ENCODE results near the gene MYBL2. TPM values are rescaled to one million over a fixed set of nuclear protein-coding genes. Genes with fewer than 3 reads are reported as not detected.

The MYBL2 gene
- total RNA-seq, 4 donors from 2014 or later: not detected

GRCh38 chr20:43744966-43745730 lies 78.2 kb downstream of the MYBL2 start:
- Histone ChIP-seq H3K27me3 (peaks cover 0 to 11% of the 10 kb centered on the region in 2 donors), H3K4me1 (peaks cover 0 to 4% (median 0%) of the 10 kb centered on the region in 4 donors), H3K27ac (no peak overlapping the region), H3K4me3 (no peak overlapping the region), H3K36me3 (no peaks in the 10 kb centered on the region), H3K9me3 (no peaks in the 10 kb centered on the region)
- TF ChIP-seq EP300 (IDR thresholded peaks at IDR 0.05) (no peak), POLR2A (IDR thresholded peaks at IDR 0.05) (no peak), CTCF (IDR thresholded peaks at IDR 0.05) (no peak)
- 33 to 39% methylated on average over 12 of the region's 12 CpGs for WGBS, 2 donors
- DNase-seq (ENCODE audit: low spot score in 2 of 2): no peak

- no peak for DNase-seq (ENCODE audit: low spot score in 2 of 2)
- Histone ChIP-seq H3K27ac (no peak overlapping the region), H3K4me1 (peaks cover 0 to 4% (median 0%) of the 10 kb centered on the region in 4 donors), H3K27me3 (peaks cover 0 to 11% of the 10 kb centered on the region in 2 donors), H3K4me3 (no peak overlapping the region), H3K36me3 (no peaks in the 10 kb centered on the region), H3K9me3 (no peaks in the 10 kb centered on the region)
- TF ChIP-seq EP300 (IDR thresholded peaks at IDR 0.05) (no peak), POLR2A (IDR thresholded peaks at IDR 0.05) (no peak), CTCF (IDR thresholded peaks at IDR 0.05) (no peak)
- WGBS, 2 donors: 53 to 56% methylated on average over 12 of the region's 12 CpGs
Observed at GRCh38 chr20:43746344-43747137, 79.6 kb downstream of the MYBL2 start.

- Histone ChIP-seq H3K4me1 (peaks cover 0 to 7% (median 2%) of the 10 kb centered on the region in 4 donors), H3K36me3 (no peaks in the 10 kb centered on the region), H3K27ac (no peak overlapping the region), H3K27me3 (peaks cover 0 to 11% of the 10 kb centered on the region in 2 donors), H3K4me3 (no peak overlapping the region), H3K9me3 (no peaks in the 10 kb centered on the region)
- 94 to 97% methylated on average over 1 of the region's 1 CpG for WGBS, 2 donors
- DNase-seq (ENCODE audit: low spot score in 2 of 2): no peak
- TF ChIP-seq POLR2A (IDR thresholded peaks at IDR 0.05): no peak
- TF ChIP-seq CTCF (IDR thresholded peaks at IDR 0.05): no peak
- no peak for TF ChIP-seq EP300 (IDR thresholded peaks at IDR 0.05)
Observed at GRCh38 chr20:43748274-43748673, 81.4 kb downstream of the MYBL2 start.

GRCh38 chr20:43749734-43750294 lies 82.9 kb downstream of the MYBL2 start:
- DNase-seq (ENCODE audit: low spot score in 2 of 2): peak; percentile 30 to 73
- peak; percentile 87 to 99 (median 90) for TF ChIP-seq CTCF (IDR thresholded peaks at IDR 0.05)
- no peak for TF ChIP-seq POLR2A (IDR thresholded peaks at IDR 0.05)
- no peak for TF ChIP-seq EP300 (IDR thresholded peaks at IDR 0.05)
- Histone ChIP-seq H3K27me3 (peaks cover 0 to 11% of the 10 kb centered on the region in 2 donors), H3K4me1 (peaks cover 0 to 7% (median 2%) of the 10 kb centered on the region in 4 donors), H3K27ac (no peak overlapping the region), H3K9me3 (no peaks in the 10 kb centered on the region), H3K36me3 (no peaks in the 10 kb centered on the region), H3K4me3 (no peak overlapping the region)
- WGBS, 2 donors: 10 to 15% methylated on average over 13 to 21 of the region's 23 CpGs
